ENCODE data around the gene LPP.

Gene LPP

DNA sequence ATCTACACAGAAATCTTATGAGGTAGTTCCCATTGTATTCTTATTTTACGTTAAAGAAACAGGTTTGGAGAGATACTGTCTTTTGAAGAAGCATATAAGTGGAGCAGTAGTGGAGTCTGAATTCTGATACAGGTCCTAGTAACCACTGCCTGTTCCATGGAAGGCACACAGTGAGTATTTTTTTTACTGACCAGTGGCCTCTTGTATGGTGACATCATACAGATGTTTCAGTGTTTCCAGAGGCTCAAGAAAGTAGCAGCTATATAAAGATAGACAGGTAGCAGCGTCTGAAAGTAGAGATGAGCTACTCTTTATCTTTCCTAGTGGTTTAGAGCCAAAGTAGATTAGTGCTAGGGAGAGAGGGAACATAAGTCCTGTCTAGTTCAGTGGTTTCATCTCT lies 173.5 kb downstream of the LPP start:
- H2AFZ ChIP-seq (ENCODE audit: low read depth, low read length), result no peak overlapping the region
- H3K27me3 ChIP-seq (ENCODE audit: insufficient read depth, low read length, poor library complexity), result no peaks in the 10 kb centered on the region
- H3K9ac ChIP-seq (ENCODE audit: low read depth, low read length), result no peak overlapping the region
- no peak overlapping the region for H3K27ac ChIP-seq (ENCODE audit: low read length)
- TF ChIP-seq CTCF (IDR thresholded peaks at IDR 0.05; ENCODE audit: borderline replicate concordance, extremely low read depth, low read length, poor library complexity, severe bottlenecking) (no peak), EZH2 (IDR thresholded peaks at IDR 0.05; ENCODE audit: borderline replicate concordance, low read depth, low read length, severe bottlenecking) (no peak)
- peaks cover 32% of the 10 kb centered on the region for H3K4me1 ChIP-seq (ENCODE audit: insufficient read depth, low read length)
- no peaks in the 10 kb centered on the region for H3K36me3 ChIP-seq (ENCODE audit: insufficient read depth, low read length)
- no peaks in the 10 kb centered on the region for H4K20me1 ChIP-seq (ENCODE audit: insufficient read depth, low read length)
- ATAC-seq (ENCODE audit: insufficient read depth, low read depth), result no peak
- H3K4me3 ChIP-seq (ENCODE audit: low read depth in 1 of 2, low read length in 2 of 2), result no peak overlapping the region
- no peaks in the 10 kb centered on the region for H3K9me3 ChIP-seq (ENCODE audit: insufficient read depth, low read length, severe bottlenecking)
- no peak for DNase-seq
- no peak overlapping the region for H3K4me2 ChIP-seq (ENCODE audit: insufficient read depth, low read length)
- no peaks in the 10 kb centered on the region for H3K79me2 ChIP-seq (ENCODE audit: insufficient read depth, low read length)

DNA sequence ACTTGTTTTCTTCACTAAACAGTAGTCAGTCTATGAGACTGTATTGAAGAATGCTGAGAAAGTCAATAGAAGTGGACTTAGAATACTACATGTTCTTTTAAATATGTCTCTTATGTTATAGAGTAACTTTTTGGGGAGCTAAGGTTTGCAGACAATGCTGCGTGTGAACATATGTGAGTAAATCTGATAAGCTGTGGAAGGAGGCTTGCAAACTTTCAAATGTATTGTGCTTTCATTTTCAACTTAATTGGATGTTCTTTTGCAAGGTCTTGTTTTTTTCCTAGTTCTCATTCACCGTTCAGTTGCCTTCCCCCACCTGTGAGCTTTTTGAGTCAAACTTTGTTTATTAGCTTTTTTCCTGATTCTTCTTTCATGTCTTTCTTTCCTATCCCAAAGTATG lies 176.2 kb downstream of the LPP start:
- no peaks in the 10 kb centered on the region for H3K9me3 ChIP-seq (ENCODE audit: insufficient read depth, low read length, severe bottlenecking)
- H4K20me1 ChIP-seq (ENCODE audit: insufficient read depth, low read length), result no peaks in the 10 kb centered on the region
- no peak overlapping the region for H3K4me3 ChIP-seq (ENCODE audit: low read depth in 1 of 2, low read length in 2 of 2)
- H3K36me3 ChIP-seq (ENCODE audit: insufficient read depth, low read length), result no peaks in the 10 kb centered on the region
- DNase-seq (no peak), ATAC-seq (ENCODE audit: insufficient read depth, low read depth) (peak; percentile 78)
- H3K79me2 ChIP-seq (ENCODE audit: insufficient read depth, low read length), result peaks cover 4% of the 10 kb centered on the region
- no peak overlapping the region for H3K9ac ChIP-seq (ENCODE audit: low read depth, low read length)
- H3K27ac ChIP-seq (ENCODE audit: low read length), result peak overlapping the region; percentile 44
- H3K27me3 ChIP-seq (ENCODE audit: insufficient read depth, low read length, poor library complexity), result no peaks in the 10 kb centered on the region
- H3K4me1 ChIP-seq (ENCODE audit: insufficient read depth, low read length), result peaks cover 24% of the 10 kb centered on the region
- H2AFZ ChIP-seq (ENCODE audit: low read depth, low read length), result no peak overlapping the region
- H3K4me2 ChIP-seq (ENCODE audit: insufficient read depth, low read length), result peak overlapping the region; percentile 40; the same call in 1 of the 2 replicates
- no peak for TF ChIP-seq CTCF (IDR thresholded peaks at IDR 0.05; ENCODE audit: borderline replicate concordance, extremely low read depth, low read length, poor library complexity, severe bottlenecking)
- no peak for TF ChIP-seq EZH2 (IDR thresholded peaks at IDR 0.05; ENCODE audit: borderline replicate concordance, low read depth, low read length, severe bottlenecking)

GRCh38 chr3:188331166-188331565 lies 177.2 kb downstream of the LPP start:
- Histone ChIP-seq H3K4me1 (ENCODE audit: insufficient read depth, low read length) (peaks cover 32% of the 10 kb centered on the region), H3K36me3 (ENCODE audit: insufficient read depth, low read length) (no peaks in the 10 kb centered on the region), H3K79me2 (ENCODE audit: insufficient read depth, low read length) (peaks cover 10% of the 10 kb centered on the region), H3K9me3 (ENCODE audit: insufficient read depth, low read length, severe bottlenecking) (no peaks in the 10 kb centered on the region), H3K9ac (ENCODE audit: low read depth, low read length) (no peak overlapping the region), H3K27ac (ENCODE audit: low read length) (no peak overlapping the region), H2AFZ (ENCODE audit: low read depth, low read length) (no peak overlapping the region), H3K4me2 (ENCODE audit: insufficient read depth, low read length) (no peak overlapping the region), H3K4me3 (ENCODE audit: low read depth in 1 of 2, low read length in 2 of 2) (no peak overlapping the region), H4K20me1 (ENCODE audit: insufficient read depth, low read length) (no peaks in the 10 kb centered on the region), H3K27me3 (ENCODE audit: insufficient read depth, low read length, poor library complexity) (no peaks in the 10 kb centered on the region)
- TF ChIP-seq EZH2 (IDR thresholded peaks at IDR 0.05; ENCODE audit: borderline replicate concordance, low read depth, low read length, severe bottlenecking), result no peak
- TF ChIP-seq CTCF (IDR thresholded peaks at IDR 0.05; ENCODE audit: borderline replicate concordance, extremely low read depth, low read length, poor library complexity, severe bottlenecking), result no peak
- DNase-seq (no peak), ATAC-seq (ENCODE audit: insufficient read depth, low read depth) (no peak)

GRCh38 chr3:188332085-188332484 lies 178.1 kb downstream of the LPP start:
- no peak overlapping the region for H3K27ac ChIP-seq (ENCODE audit: low read length)
- peaks cover 40% of the 10 kb centered on the region for H3K4me1 ChIP-seq (ENCODE audit: insufficient read depth, low read length)
- ATAC-seq (ENCODE audit: insufficient read depth, low read depth), result no peak
- H3K4me3 ChIP-seq (ENCODE audit: low read depth in 1 of 2, low read length in 2 of 2), result no peak overlapping the region
- H3K9ac ChIP-seq (ENCODE audit: low read depth, low read length), result no peak overlapping the region
- no peak overlapping the region for H2AFZ ChIP-seq (ENCODE audit: low read depth, low read length)
- DNase-seq, result no peak
- H3K36me3 ChIP-seq (ENCODE audit: insufficient read depth, low read length), result no peaks in the 10 kb centered on the region
- H3K27me3 ChIP-seq (ENCODE audit: insufficient read depth, low read length, poor library complexity), result no peaks in the 10 kb centered on the region
- H4K20me1 ChIP-seq (ENCODE audit: insufficient read depth, low read length), result peaks cover 8% of the 10 kb centered on the region; the same call in 1 of the 2 replicates
- H3K4me2 ChIP-seq (ENCODE audit: insufficient read depth, low read length), result no peak overlapping the region
- peaks cover 19% of the 10 kb centered on the region for H3K79me2 ChIP-seq (ENCODE audit: insufficient read depth, low read length)
- H3K9me3 ChIP-seq (ENCODE audit: insufficient read depth, low read length, severe bottlenecking), result no peaks in the 10 kb centered on the region
- TF ChIP-seq CTCF (IDR thresholded peaks at IDR 0.05; ENCODE audit: borderline replicate concordance, extremely low read depth, low read length, poor library complexity, severe bottlenecking) (no peak), EZH2 (IDR thresholded peaks at IDR 0.05; ENCODE audit: borderline replicate concordance, low read depth, low read length, severe bottlenecking) (no peak)

Measured in DND-41 (cell line).